Activated gamma-delta T cell treated with anti-CD3 and anti-CD28 coated beads, Interleukin-2, amount 50 U/mL, for 16 hours (primary cell): ENCODE measurements around the gene CREB3L1.
"Not testable (repeated sequence)": the region's sequence is repeated elsewhere in the genome, so short reads cannot be mapped to it uniquely, and the experiment has no call there.

Experiments used
- DNase-seq: peaks from one replicate; pipeline ENCODE4 v3.0.0-alpha.2; 2020; ENCODE audit warnings: low read depth

CREB3L1 gene

DNA sequence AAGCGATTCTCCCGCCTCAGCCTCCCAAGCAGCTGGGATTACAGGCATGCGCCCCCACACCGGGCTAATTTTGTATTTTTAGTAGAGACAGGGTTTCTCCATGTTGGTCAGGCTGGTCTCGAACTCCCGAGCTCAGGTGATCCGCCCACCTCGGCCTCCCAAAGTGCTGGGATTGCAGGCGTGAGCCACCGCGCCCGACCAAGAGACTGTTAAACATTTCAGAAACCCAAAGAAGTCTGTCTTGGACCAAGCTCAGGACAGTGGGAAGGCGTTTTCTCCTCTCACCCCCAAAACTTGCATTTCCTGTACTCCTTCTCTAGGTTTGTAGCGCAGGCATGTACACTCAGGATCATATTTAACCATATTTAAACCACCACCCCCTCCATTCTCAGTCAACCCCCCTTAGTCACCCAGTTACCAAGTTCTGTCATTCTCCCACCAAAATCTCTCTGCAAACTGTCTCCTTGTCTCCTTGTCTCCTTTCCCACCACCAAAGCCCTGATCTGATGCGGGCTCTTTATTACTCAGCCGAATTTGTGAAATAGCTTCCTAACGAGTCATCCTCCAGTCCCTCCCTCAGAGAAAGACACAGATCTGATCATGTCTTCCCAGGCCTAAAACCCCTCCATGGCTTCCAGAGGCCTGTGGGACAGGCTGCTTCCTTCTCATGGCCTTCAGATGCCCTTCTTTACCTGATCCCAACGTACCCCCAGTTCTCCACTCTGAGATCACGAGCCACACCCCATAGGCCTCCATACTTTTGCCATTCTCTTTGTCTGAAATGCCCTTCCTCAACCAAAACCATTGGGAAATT, 29.0 kb upstream of the CREB3L1 start:
- DNase-seq, result no peak

GRCh38 chr11:46249103-46249937, 28.1 kb upstream of the CREB3L1 start:
- no peak for DNase-seq

GRCh38 chr11:46249938-46250744, 27.3 kb upstream of the CREB3L1 start:
- no peak for DNase-seq

DNA sequence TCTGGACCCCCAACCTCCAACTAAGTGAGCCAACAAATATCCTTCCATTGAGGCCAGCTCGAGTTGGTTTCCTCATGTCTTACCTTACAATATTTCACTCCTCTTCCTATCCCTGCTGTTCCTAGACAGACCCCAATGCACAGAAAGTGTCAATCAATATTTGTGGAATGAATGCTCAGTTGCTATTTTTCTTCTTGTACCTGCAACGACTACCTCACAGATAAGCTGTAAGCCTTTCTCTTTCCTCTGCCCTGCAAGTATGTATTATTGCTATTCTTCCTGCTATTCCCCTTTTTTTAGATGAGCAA, 26.8 kb upstream of the CREB3L1 start:
- no peak for DNase-seq

GRCh38 chr11:46251954-46252353, 25.5 kb upstream of the CREB3L1 start:
- no peak for DNase-seq

- DNase-seq, result no peak
These were observed 25.0 kb upstream of the CREB3L1 start for GRCh38 chr11:46252373-46252914.

DNA sequence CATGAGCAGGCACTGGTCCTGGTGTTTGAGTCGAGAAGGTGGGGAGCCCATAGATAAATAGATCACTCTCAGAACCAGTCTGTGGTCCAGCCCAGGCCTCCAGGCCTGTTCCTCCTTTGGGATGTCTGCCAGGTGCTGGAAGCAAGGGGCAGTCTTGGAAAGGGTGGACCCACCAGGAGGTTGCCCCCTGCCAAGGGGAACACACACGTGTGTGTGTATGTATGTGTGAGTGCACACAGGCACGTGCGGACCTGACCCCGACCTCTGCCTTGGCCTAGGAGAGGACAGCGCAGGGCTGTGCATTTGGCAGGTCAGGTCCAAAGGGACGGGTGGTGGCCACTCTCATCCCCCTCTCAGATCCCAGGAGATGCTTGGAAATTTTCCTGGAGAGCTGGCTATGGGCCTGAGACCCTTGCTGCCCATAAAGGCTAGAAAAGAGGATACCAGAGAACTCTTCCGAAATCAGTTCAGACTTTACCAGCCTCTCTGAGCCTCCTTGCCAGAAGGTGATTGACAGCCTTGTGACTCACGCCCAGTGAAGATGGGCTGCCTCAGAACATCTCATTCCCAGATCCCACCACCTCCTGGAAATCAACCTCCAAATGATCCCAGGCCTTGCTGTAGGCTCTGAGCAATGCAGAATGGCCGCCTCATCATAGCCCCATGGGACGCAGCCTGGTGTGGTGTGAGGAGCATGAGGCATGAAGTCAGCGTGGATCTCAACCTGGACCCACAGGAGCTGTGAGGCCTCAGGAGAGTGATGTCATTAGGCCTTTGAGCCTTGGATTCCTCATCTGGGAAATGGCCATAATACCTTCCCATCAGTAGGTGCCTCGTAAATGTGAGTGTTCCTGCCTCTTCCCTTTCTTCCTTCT, 24.0 kb upstream of the CREB3L1 start:
- DNase-seq, result no peak

DNA sequence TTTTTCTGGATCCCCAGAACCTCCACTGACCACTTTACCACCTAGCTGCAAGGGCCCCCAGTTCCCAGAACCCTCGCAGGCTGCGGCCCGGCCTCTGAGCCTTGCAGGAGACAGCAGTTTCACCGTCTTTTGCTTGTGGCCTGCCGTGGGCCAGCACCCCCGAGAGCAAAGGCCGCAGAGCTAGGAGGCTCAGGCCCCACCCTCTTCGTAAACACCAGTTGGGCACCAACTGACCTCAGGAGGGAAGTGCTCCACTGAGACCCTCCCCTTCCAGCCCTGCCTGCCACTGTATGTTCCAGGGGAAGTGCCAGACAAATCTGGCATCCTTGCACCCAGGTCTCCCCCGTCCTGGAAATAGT, 23.4 kb upstream of the CREB3L1 start:
- DNase-seq, result no peak

DNA sequence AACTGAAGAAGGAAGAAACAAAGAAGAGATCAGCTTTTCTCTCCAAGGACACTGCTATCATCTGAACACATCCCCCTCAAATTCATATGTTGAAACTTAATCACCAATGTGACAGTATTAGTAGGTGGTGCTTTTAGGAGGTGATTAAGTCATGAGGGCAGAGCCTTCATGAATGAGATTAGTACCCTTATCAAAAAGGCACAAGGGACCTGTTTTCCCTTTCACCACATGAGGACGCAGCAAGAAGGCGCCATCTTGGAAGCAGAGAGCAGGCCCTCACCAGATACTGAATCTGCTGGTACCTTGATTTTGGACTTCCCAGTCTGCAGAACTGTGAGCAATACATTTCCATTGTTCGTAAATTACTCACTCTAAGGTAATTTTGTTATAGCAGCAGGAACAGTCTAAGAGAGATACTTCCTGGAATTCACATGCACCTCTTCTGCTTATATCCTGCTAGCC, 20.9 kb upstream of the CREB3L1 start:
- DNase-seq, result no peak

DNA sequence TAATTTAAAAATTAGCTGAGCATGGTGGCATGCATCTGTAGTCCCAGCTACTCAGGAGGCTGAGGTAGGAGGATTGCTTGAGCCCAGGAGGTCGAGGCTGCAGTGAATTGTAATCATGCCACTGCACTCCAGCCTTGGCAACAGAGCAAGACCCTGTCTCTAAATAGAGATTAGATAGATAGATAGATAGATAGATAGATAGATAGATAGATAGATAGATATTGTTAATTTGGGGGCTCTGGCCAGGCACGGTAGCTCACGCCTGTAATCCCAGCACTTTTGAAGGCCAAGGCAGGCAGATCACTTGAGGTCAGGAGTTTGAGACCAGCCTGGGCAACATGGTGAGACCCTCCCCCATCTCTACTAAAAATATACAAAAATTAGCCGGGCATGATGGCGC, 18.1 kb upstream of the CREB3L1 start:
- DNase-seq, result not testable (repeated sequence)

GRCh38 chr11:46259971-46260560, 17.4 kb upstream of the CREB3L1 start:
- DNase-seq, result no peak

- no peak for DNase-seq
These were observed 14.3 kb upstream of the CREB3L1 start for GRCh38 chr11:46263120-46263519.

- DNase-seq, result no peak
These were observed 13.4 kb upstream of the CREB3L1 start for GRCh38 chr11:46264030-46264429.

- no peak for DNase-seq
These were observed 12.5 kb upstream of the CREB3L1 start for GRCh38 chr11:46264976-46265375.

DNA sequence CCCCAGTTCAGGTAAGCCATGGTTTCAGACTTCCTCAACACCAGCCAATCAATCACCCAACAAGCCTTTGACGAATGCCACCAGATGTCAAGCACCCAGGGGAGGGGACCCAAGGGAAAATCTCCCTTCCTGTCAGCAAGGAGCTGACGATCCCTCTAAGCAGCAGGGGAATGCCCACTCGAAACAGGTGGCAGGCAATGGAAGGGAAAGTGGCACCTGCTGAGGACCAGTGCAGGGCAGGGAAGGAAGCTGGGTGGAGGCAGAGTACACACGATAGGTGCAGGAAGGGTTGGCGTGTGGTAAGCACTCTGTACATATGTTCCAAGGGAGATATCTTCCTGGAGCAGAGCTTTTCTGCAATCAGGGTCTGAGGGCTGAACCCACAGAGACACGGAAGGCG, 11.7 kb upstream of the CREB3L1 start:
- DNase-seq, result no peak

DNA sequence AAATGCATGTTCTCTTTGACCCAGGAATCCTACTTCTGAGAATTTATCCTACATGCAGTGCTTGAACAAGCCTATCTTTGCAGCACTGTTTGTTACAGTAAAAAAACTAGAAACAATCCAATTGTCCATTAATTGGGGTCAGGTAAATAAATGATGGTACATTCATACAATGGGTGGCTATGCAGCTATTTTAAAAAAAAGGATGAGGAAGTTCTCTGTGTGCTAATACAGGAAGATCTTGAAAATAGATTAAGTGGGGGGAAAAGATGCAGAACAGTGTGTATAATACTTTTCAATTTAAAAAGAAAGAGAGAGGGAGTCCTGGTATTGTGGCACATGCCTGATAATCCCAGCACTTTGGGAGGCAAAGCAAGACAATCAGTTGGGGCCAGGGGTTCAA, 9.5 kb upstream of the CREB3L1 start:
- no peak for DNase-seq

GRCh38 chr11:46270684-46271083, 6.8 kb upstream of the CREB3L1 start:
- DNase-seq, result no peak

GRCh38 chr11:46271407-46271806, 6.1 kb upstream of the CREB3L1 start:
- DNase-seq, result no peak

DNA sequence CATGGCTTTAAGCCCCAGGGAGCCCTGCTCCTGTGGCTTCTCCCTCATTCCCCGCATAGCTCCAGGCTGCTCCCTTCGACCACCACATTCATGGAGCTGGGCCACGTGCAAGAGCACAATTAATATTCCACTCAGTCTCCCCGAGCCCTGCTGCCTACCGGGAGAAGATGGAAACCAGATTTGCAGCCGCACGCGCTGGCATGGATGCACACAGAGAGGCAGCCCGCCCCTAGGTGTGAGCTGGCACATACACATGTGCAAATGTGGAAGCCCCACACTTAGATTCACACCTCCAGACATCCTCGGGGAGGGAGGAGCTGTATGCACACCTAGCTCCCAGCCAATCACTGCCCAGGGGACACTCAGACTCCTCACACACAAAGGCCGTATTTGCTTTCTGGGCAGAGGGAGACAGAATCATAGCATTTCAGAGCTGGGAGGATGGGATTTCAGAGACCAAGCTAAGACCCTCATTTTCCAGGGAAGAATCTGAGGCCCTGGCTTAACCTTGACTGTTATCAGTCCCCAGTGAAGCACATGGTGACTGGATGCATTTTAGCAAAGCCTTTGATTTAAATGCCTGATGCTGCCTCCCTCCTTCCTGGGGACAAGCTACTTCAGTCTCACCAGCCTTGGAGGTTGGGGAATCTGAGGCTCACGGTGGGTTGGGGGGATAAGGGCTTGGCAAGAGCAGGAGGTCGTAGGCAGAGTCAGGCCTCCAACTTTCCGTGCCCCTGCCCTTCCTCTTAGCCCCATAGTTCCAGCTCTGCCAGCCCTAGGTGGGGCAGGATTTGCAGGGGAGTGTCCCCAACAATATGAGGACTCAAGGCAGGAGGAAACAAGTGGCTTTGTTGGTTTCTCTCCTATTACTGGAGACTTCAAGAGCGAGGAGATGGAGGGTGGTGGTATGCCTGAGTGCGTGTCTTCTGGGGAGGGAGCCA, 5.3 kb upstream of the CREB3L1 start:
- DNase-seq, result no peak
